WTC11 (cell line): ENCODE data around the gene OR13C5. TPM values are rescaled to one million over a fixed set of nuclear protein-coding genes. Genes with fewer than 3 reads are reported as not detected.
"Not testable (repeated sequence)": the region's sequence is repeated elsewhere in the genome, so short reads cannot be mapped to it uniquely, and the experiment has no call there.

ENCODE experiments used
- ATAC-seq: fragments of 200-7000 bp; cut with Tn5 transposase; 2 replicates; pipeline ENCODE4 v1.10.0; 2021; ENCODE audit warnings: mild to moderate bottlenecking, moderate library complexity
- CTCF ChIA-PET: fragments of 300-600 bp; sonication (Branson Sonifier 250); formaldehyde crosslinking; loops from one replicate; lab custom pipeline; 2021; ENCODE audit warnings: antibody characterized with exemption; lab: Charles Lee
- POLR2A ChIA-PET: fragments of 350-600 bp; sonication (Branson Sonifier 250); formaldehyde crosslinking; loops from one replicate; lab custom pipeline; 2021; ENCODE audit warnings: antibody characterized with exemption; lab: Charles Lee
- DNase-seq: peaks from one replicate; pipeline ENCODE4 v3.0.0; 2021; ENCODE audit warnings: low spot score
- H3K27ac Mint-ChIP-seq: 2 replicates; pipeline ENCODE4 v1.8.0; 2021; ENCODE audit warnings: mixed read lengths
- H3K27me3 Mint-ChIP-seq: 2 replicates; pipeline ENCODE4 v1.8.0; 2021; ENCODE audit warnings: low read depth, mild to moderate bottlenecking, moderate library complexity, mixed read lengths
- H3K36me3 Mint-ChIP-seq: 2 replicates; pipeline ENCODE4 v1.8.0; 2021; ENCODE audit warnings: mixed read lengths
- H3K4me1 Mint-ChIP-seq: 2 replicates; pipeline ENCODE4 v1.8.0; 2022; ENCODE audit warnings: mixed read lengths
- H3K4me3 Mint-ChIP-seq: 2 replicates; pipeline ENCODE4 v1.8.0; 2021; ENCODE audit warnings: mild to moderate bottlenecking, moderate library complexity, mixed read lengths
- H3K9me3 Mint-ChIP-seq: 2 replicates; pipeline ENCODE4 v1.8.0; 2021; ENCODE audit warnings: mixed read lengths
- EMX1 ChIP-seq: fragments of 250-450 bp; sonication (Bioruptor Pico); IDR thresholded peaks from 2 replicates; pipeline ENCODE4 v1.8.0; 2021; ENCODE audit warnings: mild to moderate bottlenecking
- FOXJ3 ChIP-seq: sonication (generic); formaldehyde crosslinking; IDR thresholded peaks from 2 replicates; pipeline ENCODE4 v1.9.0; 2021; ENCODE audit warnings: missing genetic modification reagents, mild to moderate bottlenecking, borderline replicate concordance
- FOXK1 ChIP-seq: sonication (generic); formaldehyde crosslinking; IDR thresholded peaks from 2 replicates; pipeline ENCODE4 v1.8.0; 2022; ENCODE audit warnings: mild to moderate bottlenecking, moderate library complexity, missing genetic modification reagents
- GABPB1 ChIP-seq: sonication (generic); formaldehyde crosslinking; IDR thresholded peaks from 2 replicates; pipeline ENCODE4 v1.8.1; 2023; ENCODE audit warnings: mild to moderate bottlenecking, missing genetic modification reagents
- GRHL2 ChIP-seq: fragments of 250-450 bp; sonication (Bioruptor Pico); IDR thresholded peaks from 2 replicates; pipeline ENCODE4 v1.8.0; 2022; ENCODE audit warnings: mild to moderate bottlenecking, moderate library complexity; ENCODE audit not compliant: insufficient replicate concordance, severe bottlenecking
- IRF2 ChIP-seq: sonication (generic); formaldehyde crosslinking; IDR thresholded peaks from 2 replicates; pipeline ENCODE4 v1.8.0; 2022; ENCODE audit warnings: low read depth, missing genetic modification reagents, borderline replicate concordance
- NFE2L1 ChIP-seq: sonication (generic); formaldehyde crosslinking; IDR thresholded peaks from 2 replicates; pipeline ENCODE4 v1.8.1; 2023; ENCODE audit warnings: missing genetic modification reagents
- RORB ChIP-seq: fragments of 250-450 bp; sonication (Bioruptor Pico); IDR thresholded peaks from 2 replicates; pipeline ENCODE4 v1.9.0; 2021; ENCODE audit warnings: mild to moderate bottlenecking
- TCF7 ChIP-seq: sonication (generic); formaldehyde crosslinking; IDR thresholded peaks from 2 replicates; pipeline ENCODE4 v1.8.0; 2022; ENCODE audit warnings: mild to moderate bottlenecking, low read depth, missing genetic modification reagents, moderate library complexity
- TEAD4 ChIP-seq: sonication (generic); formaldehyde crosslinking; IDR thresholded peaks from 2 replicates; pipeline ENCODE4 v1.8.0; 2022; ENCODE audit warnings: mild to moderate bottlenecking, missing genetic modification reagents
- ZBTB21 ChIP-seq: sonication (generic); formaldehyde crosslinking; IDR thresholded peaks from 2 replicates; pipeline ENCODE4 v1.8.1; 2023; ENCODE audit warnings: mild to moderate bottlenecking, missing genetic modification reagents, borderline replicate concordance
- total RNA-seq: library from RNA; stranded (reverse); gene quantifications from 3 replicates; pipeline ENCODE4 v1.2.3, GENCODE V29; 2021
- TF ChIP-seq, protein P1 (sequence below): sonication (generic); formaldehyde crosslinking; conservative IDR thresholded peaks from 2 replicates; pipeline ENCODE4 v1.8.1; 2022; ENCODE audit warnings: mild to moderate bottlenecking, missing genetic modification reagents
- TF ChIP-seq, protein P2 (sequence below): fragments of 250-450 bp; sonication (Bioruptor Pico); conservative IDR thresholded peaks from 2 replicates; pipeline ENCODE4 v1.9.0; 2021; ENCODE audit warnings: mild to moderate bottlenecking
- TF ChIP-seq, protein P3 (sequence below): sonication (generic); formaldehyde crosslinking; IDR thresholded peaks from 2 replicates; pipeline ENCODE4 v1.8.0; 2023; ENCODE audit warnings: mild to moderate bottlenecking, missing genetic modification reagents
- TF ChIP-seq, protein P4 (sequence below): fragments of 200-600 bp; IDR thresholded peaks from 2 replicates; pipeline ENCODE4 v1.8.0; 2022; ENCODE audit warnings: antibody characterized with exemption
- TF ChIP-seq, protein P5 (sequence below): sonication (generic); formaldehyde crosslinking; IDR thresholded peaks from 2 replicates; pipeline ENCODE4 v1.8.1; 2023; ENCODE audit warnings: mild to moderate bottlenecking, missing genetic modification reagents
- TF ChIP-seq, protein P6 (sequence below): sonication (generic); formaldehyde crosslinking; IDR thresholded peaks from 2 replicates; pipeline ENCODE4 v1.8.1; 2023; ENCODE audit warnings: mild to moderate bottlenecking, moderate library complexity, missing genetic modification reagents

Gene OR13C5
- total RNA-seq, 1 experiment from 2014 or later = not detected

DNA sequence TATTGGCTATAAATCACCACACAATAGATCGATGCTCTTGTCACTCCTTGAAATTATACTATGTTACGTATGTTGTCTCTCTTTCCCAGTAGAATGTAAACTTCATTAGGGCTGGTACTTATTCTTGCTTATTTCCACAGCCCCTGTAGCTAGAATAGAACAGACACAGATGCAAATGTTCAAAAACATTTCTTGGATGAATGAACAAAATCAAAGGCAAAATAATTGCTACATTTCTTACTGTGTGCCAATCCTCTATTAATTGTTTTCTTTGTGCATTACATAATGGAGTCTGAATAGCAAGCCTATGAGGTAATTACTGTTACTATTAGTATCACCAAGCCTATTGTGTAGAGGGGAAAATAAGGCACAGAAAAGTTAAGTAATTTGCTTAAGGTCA is 6.9 kb upstream of the OR13C5 start:
- no peak for ATAC-seq
- TF ChIP-seq TCF7 = no peak
- no peak for TF ChIP-seq EMX1
- TF ChIP-seq FOXJ3 (CRISPR knock-in tag) = no peak
- TF ChIP-seq, protein P1, sequence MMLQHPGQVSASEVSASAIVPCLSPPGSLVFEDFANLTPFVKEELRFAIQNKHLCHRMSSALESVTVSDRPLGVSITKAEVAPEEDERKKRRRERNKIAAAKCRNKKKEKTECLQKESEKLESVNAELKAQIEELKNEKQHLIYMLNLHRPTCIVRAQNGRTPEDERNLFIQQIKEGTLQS (CRISPR knock-in tag) = no peak
- TF ChIP-seq ZBTB21 = no peak
- no peak for TF ChIP-seq RORB (CRISPR knock-in tag)
- TF ChIP-seq, protein P2, sequence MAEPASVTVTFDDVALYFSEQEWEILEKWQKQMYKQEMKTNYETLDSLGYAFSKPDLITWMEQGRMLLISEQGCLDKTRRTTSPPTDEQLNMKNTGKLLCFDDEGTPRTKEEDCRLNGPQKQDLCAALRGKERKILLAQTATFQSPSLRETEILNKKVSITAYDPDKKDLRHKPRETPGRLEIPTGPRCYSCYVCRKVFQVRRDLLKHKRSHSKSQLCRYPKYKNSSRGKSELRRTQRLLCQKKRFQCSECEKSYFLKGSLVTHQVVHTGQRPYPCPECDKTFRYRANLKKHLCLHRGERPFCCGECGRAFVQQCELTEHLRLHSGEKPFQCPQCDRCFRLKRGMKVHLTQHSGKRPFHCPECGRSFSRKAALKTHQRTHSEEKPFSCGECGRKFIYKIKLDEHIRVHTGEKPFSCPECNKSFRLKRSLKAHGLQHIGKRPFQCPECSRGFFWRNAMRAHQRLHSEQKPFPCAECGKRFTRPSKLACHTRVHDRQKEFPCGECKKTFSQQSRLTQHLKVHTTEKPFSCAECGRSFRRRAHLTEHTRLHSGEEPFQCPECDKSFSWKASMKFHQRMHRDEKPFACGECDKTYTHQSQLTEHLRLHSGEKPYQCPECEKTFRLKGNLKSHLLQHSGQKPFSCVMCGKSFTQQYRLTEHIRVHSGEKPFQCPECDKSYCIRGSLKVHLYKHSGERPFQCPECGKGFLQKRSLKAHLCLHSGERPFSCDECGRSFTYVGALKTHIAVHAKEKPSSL (CRISPR knock-in tag) = no peak
- TF ChIP-seq, protein P3, sequence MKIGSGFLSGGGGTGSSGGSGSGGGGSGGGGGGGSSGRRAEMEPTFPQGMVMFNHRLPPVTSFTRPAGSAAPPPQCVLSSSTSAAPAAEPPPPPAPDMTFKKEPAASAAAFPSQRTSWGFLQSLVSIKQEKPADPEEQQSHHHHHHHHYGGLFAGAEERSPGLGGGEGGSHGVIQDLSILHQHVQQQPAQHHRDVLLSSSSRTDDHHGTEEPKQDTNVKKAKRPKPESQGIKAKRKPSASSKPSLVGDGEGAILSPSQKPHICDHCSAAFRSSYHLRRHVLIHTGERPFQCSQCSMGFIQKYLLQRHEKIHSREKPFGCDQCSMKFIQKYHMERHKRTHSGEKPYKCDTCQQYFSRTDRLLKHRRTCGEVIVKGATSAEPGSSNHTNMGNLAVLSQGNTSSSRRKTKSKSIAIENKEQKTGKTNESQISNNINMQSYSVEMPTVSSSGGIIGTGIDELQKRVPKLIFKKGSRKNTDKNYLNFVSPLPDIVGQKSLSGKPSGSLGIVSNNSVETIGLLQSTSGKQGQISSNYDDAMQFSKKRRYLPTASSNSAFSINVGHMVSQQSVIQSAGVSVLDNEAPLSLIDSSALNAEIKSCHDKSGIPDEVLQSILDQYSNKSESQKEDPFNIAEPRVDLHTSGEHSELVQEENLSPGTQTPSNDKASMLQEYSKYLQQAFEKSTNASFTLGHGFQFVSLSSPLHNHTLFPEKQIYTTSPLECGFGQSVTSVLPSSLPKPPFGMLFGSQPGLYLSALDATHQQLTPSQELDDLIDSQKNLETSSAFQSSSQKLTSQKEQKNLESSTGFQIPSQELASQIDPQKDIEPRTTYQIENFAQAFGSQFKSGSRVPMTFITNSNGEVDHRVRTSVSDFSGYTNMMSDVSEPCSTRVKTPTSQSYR (CRISPR knock-in tag) = no peak
- no peak for TF ChIP-seq FOXK1 (CRISPR knock-in tag)
- TF ChIP-seq, protein P4, sequence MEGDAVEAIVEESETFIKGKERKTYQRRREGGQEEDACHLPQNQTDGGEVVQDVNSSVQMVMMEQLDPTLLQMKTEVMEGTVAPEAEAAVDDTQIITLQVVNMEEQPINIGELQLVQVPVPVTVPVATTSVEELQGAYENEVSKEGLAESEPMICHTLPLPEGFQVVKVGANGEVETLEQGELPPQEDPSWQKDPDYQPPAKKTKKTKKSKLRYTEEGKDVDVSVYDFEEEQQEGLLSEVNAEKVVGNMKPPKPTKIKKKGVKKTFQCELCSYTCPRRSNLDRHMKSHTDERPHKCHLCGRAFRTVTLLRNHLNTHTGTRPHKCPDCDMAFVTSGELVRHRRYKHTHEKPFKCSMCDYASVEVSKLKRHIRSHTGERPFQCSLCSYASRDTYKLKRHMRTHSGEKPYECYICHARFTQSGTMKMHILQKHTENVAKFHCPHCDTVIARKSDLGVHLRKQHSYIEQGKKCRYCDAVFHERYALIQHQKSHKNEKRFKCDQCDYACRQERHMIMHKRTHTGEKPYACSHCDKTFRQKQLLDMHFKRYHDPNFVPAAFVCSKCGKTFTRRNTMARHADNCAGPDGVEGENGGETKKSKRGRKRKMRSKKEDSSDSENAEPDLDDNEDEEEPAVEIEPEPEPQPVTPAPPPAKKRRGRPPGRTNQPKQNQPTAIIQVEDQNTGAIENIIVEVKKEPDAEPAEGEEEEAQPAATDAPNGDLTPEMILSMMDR = no peak
- TF ChIP-seq, protein P5, sequence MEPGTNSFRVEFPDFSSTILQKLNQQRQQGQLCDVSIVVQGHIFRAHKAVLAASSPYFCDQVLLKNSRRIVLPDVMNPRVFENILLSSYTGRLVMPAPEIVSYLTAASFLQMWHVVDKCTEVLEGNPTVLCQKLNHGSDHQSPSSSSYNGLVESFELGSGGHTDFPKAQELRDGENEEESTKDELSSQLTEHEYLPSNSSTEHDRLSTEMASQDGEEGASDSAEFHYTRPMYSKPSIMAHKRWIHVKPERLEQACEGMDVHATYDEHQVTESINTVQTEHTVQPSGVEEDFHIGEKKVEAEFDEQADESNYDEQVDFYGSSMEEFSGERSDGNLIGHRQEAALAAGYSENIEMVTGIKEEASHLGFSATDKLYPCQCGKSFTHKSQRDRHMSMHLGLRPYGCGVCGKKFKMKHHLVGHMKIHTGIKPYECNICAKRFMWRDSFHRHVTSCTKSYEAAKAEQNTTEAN (CRISPR knock-in tag) = no peak
- no peak for TF ChIP-seq GABPB1 (CRISPR knock-in tag)
- ChIA-PET CTCF (no interaction called here), POLR2A (no interaction called here)
- Mint-ChIP-seq H3K27ac (no peak overlapping the region), H3K36me3 (no peaks in the 10 kb centered on the region), H3K4me1 (no peaks in the 10 kb centered on the region), H3K4me3 (no peak overlapping the region), H3K9me3 (no peaks in the 10 kb centered on the region), H3K27me3 (no peaks in the 10 kb centered on the region)
- no peak for DNase-seq

DNA sequence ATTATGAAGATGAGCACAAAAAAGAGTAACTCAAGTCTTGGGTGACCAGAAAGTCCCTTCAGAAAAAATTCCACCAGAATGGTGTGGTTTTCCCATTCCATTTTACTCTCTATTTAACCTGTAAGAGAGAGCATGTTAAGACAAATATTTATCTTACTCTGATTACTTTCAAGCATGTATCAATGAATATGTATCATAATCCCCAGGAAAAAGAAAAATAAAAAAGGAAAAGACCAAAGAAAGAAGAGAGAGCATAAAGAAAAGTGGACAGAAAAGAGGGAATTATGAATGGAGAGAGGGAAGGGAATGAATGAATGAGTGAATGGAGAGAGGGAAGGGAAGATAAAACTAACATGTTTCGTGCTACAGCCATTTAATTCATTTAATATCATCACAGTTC is 6.3 kb upstream of the OR13C5 start, which contains the start of gene OR13C2:
OR13C2 (minus strand) TSS at position 101 of the 400 bp plus-strand sequence; CDS start at position 101, 0 bp downstream.
- H3K27ac Mint-ChIP-seq, H3K4me3 Mint-ChIP-seq, H3K4me1 Mint-ChIP-seq, POLR2A ChIA-PET, ATAC-seq, CTCF ChIA-PET, DNase-seq, H3K36me3 Mint-ChIP-seq, H3K9me3 Mint-ChIP-seq, H3K27me3 Mint-ChIP-seq: not testable (repeated sequence)

DNA sequence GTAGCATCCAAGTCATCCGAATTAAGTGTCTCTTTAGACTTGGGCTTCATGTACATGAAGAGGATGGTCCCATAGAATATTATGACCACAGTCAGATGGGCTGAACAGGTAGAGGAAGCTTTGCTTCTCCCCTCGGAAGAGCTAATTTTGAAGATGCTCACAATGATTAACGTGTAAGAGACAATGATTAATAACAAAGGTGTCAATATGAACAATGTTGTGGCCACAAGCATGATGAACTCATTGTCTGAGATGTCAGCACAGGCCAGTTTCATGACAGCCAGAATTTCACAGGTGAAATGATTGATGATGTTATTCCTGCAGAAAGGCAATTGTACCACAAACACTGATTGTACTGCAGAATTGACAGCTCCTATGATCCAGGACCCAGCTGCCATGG is 5.6 kb upstream of the OR13C5 start:
- no peak for TF ChIP-seq NFE2L1 (CRISPR knock-in tag)
- TF ChIP-seq GABPB1 (CRISPR knock-in tag) = no peak
- TF ChIP-seq GRHL2 (CRISPR knock-in tag) = no peak
- no peak for TF ChIP-seq TEAD4
- TF ChIP-seq IRF2 (CRISPR knock-in tag) = no peak
- TF ChIP-seq EMX1 = no peak
- TF ChIP-seq, protein P2 (CRISPR knock-in tag) = no peak
- TF ChIP-seq, protein P6, sequence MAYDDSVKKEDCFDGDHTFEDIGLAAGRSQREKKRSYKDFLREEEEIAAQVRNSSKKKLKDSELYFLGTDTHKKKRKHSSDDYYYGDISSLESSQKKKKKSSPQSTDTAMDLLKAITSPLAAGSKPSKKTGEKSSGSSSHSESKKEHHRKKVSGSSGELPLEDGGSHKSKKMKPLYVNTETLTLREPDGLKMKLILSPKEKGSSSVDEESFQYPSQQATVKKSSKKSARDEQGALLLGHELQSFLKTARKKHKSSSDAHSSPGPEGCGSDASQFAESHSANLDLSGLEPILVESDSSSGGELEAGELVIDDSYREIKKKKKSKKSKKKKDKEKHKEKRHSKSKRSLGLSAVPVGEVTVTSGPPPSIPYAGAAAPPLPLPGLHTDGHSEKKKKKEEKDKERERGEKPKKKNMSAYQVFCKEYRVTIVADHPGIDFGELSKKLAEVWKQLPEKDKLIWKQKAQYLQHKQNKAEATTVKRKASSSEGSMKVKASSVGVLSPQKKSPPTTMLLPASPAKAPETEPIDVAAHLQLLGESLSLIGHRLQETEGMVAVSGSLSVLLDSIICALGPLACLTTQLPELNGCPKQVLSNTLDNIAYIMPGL (CRISPR knock-in tag) = no peak
- no peak for ATAC-seq
- Mint-ChIP-seq H3K27me3 (no peaks in the 10 kb centered on the region), H3K9me3 (no peaks in the 10 kb centered on the region), H3K27ac (no peak overlapping the region), H3K4me3 (no peak overlapping the region), H3K36me3 (no peaks in the 10 kb centered on the region), H3K4me1 (no peaks in the 10 kb centered on the region)
- POLR2A ChIA-PET = no interaction called here
- CTCF ChIA-PET = no interaction called here
- no peak for DNase-seq

DNA sequence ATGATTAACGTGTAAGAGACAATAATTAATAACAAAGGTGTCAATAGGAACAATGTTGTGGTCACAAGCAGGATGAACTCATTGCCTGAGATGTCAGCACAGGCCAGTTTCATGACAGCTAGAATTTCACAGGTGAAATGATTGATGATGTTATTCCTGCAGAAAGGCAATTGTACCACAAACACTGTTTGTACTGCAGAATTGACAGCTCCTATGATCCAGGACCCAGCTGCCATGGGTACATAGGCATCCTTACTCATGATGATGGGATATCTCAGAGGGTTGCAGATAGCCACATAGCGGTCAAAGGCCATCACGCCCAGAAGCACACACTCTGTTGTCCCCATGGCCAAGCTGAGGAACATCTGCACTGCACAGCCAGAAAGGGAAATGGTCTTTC is 464 bp downstream of the OR13C5 start:
- H3K4me3 Mint-ChIP-seq, POLR2A ChIA-PET: not testable (repeated sequence)

More for the DNA sequence above, 464 bp downstream of the OR13C5 start:
- H3K9me3 Mint-ChIP-seq, ATAC-seq, H3K4me1 Mint-ChIP-seq, H3K27ac Mint-ChIP-seq, CTCF ChIA-PET, H3K27me3 Mint-ChIP-seq, DNase-seq, H3K36me3 Mint-ChIP-seq: not testable (repeated sequence)
